Kasumi-1 (cell line): Measurements from ENCODE around the gene LHPP.
"Not testable (repeated sequence)": the region's sequence is repeated elsewhere in the genome, so short reads cannot be mapped to it uniquely, and the experiment has no call there.

Source experiments
- DNase-seq, 2 experiments: peaks; one replicate each; lab custom pipeline; 2025; lab: John Stamatoyannopoulos, UW

Gene LHPP

DNA sequence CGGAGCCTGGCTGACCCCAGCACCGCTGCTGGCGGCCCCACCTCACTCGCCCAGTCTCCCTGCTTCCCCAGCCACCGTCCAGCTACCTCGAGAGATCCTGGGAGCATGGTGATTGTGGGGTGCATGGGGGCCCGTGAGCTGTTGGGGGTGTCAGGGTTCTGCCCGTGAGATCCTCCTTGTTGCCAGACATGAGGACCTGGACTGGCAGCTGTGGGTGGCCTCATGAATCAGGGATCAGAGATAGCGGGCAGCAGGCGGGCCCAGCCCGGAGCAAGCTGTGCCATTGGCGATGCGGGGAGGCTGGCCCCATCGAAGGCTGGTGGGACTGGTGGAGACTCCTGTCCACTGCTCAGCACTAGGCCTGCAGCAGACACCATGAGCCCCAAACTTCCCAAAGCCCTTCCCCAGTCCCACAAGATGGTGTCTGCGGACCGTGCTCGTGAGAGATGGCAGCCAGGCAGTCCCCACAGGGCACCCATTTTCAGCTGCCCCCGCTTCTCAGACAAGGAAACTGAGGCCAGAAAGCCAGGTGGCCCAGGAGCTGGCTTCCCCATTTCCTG lies 75.6 kb downstream of the LHPP start:
- no peak for DNase-seq

DNA sequence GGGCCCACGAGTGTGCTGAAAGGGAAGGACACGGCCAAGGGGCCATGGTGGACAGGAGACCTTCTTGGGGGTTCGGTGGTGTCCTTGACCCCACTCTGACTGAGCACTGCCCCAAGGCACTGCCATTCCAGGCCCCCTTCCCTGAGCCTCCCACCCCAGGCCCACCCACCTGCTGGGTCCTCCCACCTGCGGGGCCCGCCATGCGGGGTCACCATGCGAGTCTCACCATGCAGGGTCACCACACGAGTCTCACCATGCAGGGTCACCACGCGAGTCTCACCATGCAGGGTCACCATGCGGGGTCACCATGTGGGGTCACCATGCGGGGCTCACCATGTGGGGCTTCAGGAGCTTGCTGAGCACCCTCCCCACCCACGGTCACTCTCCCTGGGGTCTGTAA lies 76.3 kb downstream of the LHPP start:
- no peak for DNase-seq

DNA sequence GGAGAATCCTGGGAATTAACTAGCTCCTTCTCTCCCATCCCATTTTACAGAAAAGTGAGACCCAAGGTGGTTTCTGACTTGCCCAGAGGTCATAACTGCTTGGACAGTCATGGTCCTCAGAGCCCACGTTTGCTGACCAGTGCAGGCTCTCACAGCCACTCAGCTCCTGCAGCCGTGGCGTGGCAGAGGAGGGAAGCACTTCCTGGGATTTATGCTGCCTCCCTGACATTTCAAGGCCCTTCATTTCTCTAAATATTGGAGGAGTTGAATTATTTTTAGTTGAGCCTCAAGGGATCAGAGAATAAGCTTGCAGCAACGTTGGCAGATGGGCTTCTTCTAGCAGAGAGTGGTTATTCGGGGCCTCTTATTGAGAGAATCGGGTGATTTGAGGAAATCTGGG lies 77.1 kb downstream of the LHPP start:
- no peak for DNase-seq

DNA sequence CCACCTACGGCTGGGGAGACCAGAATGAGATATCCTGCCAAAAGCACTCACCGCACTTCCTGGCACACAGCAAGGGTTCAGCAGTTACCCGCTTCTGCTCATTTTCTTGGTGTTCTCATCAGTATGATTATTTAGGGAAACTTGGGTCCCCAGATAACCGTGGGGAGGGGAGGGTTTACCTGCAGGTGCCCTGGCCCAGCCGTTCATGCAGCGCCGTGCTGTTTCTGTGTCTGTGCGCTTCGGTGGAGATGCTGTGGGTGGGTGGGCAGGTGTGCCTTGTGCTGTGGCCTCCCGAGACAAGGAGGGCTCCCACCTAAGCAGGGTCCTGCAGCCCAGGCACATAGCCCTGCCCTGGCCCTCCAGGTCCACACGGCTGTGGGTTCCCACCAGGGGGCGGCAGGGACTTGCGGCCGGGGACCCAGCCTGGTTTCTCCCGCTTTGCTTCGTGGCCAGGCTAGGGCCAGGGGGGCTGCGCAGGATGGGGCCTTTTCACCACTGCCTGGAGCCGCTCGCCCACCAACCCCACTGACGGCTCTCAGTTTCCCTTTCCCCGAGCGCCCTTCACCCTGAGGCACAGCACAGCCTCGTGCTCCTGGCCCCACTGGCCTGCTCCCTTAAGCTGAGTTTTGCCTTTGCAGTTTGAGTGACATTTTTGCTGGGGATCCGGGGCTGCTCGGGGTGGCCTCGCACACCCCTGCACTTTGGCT lies 78.5 kb downstream of the LHPP start:
- DNase-seq, result peak; percentile 39 to 61

DNA sequence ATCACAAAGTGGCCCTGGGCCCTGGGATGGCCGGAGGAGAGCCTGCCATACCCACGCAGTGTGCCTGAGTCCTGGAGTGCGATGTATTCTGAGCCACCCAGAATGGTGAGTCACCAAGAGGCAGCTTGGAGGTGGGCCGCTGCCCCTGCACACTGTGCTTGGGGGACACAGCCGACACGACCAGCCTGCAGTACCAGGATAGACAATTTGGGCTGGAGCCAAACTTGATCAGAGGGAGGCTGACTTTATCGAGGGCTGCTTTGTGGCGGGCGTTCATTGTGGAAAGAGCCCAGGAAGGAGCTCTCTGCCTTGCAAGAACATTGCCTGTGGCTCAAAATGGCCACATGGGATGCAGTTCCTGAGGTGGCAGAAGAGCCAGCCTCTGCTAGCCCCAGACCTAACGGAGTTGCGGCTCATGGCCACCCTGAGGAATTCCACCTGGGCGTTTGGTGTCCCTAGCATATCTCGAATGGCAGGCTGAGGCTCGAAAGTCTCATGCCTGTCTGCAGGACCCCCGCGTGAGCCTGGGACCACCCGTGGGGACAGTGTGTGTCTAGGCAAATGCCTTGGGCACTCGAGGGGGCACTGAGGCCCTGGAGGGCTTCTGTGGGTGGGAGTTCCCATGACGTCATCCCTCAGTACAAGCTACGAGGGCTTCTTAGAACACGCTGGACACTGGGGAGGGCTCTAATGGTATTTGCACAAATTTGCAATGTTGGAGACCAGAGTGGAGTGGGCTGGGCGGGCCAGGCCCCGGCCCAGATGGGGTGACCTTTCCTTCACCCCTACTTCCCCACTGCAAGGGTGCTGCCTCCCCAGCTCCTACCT lies 79.7 kb downstream of the LHPP start:
- no peak for DNase-seq

DNA sequence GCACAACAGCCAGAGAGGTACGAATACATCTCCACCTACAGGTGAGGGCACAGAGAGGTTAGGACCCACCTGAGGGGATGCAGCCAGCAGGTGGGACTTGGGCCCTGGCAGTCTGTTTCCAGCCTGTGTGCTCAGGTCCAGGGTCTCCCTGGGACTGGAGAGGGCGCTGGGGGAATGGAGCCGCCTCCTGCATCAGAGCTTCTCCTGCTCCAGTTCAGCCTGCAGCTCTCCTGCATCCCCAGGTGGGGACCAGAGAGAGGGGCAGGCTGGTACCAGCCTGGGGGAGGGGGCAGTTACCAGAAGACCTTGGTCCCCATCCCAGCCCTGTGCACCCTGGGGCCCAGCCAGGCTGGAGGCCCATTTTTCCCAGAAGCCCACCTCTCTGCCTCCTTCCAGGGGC lies 80.7 kb downstream of the LHPP start:
- DNase-seq, result no peak

DNA sequence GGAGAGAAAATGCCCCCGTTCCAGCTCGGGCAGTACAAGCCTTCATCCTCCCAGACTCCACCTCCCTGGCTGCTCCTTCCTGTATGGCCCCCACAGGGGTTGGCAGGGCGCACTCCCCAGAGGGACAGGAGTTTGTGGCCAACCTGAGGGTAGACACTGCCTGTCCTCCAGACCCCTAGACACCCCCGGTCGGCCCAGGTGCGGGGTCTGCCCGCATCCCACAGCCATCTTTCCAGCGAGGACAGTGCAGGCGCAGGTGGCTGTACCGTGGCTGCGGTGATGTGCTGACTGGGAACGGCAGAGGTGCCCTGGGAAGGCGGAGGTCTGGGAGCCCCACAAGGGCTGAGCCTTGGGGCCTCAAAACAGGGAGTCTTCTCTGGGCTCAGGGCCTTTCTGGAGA lies 81.5 kb downstream of the LHPP start:
- DNase-seq, result no peak

DNA sequence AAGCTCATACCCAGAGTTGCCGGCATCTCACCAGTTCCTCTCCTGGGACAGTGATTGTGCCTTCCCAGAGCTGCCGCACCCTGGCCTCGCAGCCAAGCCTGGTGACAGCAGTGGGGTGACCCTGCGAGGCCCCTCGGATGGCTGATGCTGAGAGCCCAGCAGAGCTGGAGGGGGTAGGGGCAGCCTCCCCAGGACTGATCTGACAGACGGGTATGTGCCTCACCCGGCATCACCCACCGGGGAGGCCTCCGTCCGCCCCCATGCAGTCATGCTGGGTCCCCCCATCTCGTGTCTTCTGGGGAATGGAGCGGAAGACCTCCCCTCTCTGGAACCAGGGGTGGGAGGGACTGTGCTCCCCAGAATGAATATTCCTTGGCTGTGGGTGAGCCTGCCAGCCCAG lies 82.3 kb downstream of the LHPP start:
- no peak for DNase-seq

DNA sequence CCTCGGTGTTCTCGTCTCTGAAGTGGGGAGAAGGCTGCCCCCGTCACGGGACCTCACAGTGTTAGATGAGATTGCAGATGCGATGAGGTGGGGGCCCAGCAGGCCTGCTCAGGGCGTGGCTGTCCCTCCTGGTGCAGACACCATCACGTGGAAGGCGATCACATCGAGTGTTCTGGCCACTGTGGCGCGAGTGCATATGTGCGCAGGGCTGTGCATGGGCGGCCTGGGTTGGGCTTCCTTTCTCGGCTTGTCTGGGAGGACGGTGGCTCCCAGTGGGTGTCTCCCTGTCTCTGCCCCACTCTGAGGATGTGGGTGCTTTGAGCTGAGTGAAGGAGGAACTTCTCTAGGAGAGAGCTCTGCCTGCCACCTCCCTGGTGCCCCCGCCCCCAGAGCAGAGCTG lies 83.1 kb downstream of the LHPP start:
- DNase-seq, result peak; percentile 78 to 83

DNA sequence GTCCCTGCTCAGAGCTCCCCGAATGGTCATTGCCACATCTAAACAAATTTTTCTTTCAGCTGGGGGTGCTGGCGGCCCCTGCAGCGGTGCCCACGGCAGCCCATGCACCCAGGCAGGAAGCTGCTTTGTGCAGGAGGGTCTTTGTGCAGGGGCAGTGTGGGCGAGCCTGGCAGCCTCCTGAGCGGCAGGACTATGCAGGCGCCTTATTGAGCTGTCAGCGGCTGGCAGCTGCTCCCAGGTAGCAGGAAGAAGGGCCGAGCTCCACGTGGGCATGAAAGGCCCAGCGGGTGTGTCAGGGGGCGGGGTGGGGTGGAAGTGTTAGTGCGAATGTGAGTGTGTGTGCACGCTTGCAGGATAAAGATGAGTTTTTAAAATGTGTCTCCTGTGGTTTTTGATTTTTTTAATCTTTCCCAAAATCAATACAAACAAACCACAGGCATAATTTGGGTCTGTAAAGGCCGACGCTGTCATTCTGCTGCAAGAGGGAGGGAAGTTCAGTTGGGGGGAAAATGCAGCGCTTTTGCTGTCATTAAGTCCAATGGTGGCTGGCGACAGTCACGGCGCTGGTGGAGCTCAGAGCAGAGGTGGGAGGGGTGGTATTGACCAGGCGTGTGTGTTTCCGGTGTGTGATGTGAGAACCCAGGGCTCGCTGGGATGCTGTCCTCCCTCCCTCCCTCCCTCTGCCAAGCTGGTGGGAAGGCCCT lies 83.9 kb downstream of the LHPP start:
- DNase-seq, result no peak

DNA sequence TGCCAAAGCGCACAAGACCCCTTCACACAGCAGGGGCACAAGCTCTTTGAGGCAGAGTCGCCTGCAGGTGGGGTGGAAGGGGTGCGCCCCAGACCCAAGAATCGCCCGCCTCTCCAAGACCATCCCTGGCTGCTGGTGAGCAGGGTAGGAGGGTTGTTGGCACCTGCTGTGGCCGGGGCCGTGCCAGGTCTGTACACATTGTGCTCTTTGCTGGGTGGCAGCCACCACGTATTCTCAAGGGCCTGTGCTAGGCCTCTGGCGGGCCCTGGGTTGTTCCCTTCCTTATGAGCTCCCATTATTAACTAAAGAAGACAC lies 84.4 kb downstream of the LHPP start:
- no peak for DNase-seq

DNA sequence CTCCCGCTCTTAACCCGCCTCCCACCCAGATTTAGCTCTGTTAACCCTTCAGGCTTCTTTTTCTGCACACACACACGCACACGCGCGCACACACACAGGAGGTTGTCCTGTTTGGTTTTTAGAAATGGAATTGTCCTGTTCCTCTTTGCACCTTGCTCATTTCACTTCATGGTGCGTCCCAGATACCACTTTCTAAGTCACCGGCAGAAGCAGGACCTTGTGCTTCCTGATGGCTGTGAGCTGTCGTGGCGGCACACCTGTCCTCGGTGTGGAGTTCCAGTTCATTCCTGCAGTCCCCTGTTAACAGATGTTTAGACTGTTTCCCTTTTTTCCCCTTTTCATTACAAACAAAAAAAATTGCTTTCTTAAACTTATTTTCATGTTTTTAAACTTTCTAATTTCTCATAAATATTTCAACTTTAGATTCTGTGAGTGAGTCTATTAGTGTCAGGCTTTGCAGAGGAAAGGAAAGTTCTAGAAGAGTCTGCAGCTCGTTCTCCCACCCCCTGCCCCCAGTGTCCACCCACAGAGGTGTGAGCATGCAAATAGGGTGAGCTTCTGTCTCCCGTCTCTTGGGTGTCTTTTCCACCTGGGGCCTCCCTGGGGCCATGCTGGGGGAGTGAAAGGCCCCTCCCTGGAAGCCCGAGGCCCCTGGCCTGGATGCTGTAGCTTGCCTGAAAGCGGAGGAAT lies 85.5 kb downstream of the LHPP start:
- DNase-seq, result no peak

DNA sequence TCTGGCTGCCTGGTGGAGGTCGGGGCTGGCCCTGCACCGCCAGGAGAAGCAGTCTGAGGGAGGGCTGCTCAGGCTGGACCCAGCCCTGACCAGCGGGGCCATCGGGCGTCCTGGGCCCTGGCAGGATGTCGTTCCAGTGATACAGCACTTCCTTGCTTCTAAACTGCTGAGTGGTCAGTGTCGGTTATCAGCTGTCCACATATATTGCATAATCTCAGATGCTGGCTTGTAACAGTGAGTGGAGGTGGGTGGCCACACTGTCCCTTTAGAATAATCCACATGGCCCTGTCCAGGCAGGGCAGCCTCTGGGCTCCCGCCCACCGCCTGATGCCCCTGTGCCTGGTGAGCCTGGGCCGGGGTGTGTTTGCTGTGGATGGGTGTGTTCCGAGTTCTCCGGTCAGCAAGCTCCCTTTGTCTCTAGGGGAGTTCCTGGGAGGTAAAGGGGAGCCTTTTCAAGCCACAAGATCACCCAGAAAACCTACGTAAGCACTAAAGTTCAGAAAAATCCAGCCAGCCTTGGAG lies 86.1 kb downstream of the LHPP start:
- DNase-seq, result no peak

DNA sequence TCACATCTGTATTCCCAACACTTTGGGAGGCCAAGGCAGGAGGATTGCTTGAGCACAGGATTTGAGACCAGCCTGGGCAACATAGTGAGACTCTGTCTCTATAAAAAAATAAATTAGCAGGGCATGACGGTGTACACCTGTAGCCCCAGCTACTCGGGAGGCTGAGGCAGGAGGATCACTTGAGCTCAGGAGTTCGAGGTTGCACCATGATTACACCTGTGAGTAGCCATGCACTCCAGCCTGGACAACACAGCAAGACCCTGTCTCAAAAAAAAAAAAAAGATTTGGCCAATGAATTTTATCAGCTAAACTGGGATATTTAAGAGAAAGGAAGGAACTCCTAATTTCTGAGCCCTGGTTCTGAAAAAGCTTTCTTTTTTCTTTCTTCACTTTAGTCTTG lies 87.5 kb downstream of the LHPP start:
- DNase-seq, result not testable (repeated sequence)

DNA sequence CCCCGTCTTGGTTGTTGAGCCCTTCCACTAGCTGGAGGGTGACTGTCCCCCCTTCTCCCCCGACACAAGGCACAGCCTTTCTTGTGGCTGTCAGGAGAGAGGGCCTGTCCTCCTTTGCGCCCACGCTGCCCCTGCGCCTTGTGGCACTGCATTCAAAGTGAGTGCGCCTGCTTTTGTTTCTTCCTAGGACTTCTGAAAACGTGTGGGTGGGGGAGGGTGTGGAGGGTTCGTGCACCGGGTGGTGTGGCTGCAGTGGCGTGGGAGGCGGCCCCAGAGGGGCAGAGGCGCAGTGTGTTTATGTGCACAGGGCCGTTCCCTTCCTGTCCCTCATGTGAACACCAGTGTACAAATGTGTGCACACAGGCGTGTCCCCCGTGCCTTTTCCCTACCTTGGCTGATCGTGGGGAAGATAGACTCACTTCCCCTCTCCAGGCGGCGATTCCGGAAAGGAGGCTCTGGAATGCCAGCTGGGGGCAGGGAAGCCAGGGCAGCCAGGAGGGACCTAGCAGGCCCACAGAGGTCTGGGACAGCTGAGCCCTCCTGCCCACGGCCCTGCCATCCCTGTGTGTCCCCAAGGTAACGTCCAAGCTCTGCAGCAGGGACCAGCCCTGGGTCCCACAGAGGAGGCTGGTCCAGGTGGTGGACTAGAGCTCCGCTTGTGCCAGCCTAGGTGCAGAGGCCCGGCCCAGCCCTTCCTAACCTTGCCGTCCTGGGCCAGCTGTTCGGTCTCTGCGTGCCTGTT lies 88.8 kb downstream of the LHPP start:
- DNase-seq, result no peak

DNA sequence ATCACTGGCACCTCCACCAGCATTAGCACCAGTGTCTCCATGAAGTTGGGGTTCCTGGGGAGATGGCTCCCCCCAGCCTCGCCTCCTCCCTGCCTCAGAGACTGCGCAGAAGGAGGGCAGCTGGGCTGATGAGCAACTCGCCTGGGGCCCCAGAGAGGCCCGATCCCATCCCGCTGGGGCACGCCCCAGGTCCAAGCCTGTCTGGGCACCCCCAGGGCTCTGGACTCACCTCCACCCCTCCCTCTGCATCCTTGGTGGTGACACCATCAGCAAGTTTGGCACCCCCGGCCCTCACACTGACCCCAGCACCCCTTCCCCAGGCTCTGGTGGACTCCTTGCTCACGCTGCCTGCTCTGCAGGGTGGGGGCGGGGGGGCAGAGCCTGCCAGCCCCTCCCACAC lies 89.5 kb downstream of the LHPP start:
- no peak for DNase-seq

DNA sequence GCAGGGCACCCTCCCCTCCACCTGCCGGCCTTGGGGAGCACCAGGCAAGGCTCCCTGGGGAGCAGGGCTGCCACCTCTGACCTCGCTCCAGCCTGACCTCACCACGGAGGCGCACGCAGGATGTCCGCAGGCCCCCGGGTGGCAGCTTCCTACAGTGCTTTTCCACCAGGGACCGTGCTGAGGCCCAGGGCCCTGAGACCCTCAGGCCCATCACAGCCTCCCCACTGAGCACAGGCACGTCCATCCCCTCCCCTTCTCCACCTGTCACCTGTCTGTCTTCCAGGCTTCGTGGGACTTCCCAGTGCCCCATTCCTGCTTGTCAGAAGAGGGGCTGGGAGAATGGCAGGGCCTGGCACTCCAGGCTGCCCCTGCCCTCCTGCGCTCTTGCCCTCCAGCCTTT lies 90.1 kb downstream of the LHPP start:
- no peak for DNase-seq

DNA sequence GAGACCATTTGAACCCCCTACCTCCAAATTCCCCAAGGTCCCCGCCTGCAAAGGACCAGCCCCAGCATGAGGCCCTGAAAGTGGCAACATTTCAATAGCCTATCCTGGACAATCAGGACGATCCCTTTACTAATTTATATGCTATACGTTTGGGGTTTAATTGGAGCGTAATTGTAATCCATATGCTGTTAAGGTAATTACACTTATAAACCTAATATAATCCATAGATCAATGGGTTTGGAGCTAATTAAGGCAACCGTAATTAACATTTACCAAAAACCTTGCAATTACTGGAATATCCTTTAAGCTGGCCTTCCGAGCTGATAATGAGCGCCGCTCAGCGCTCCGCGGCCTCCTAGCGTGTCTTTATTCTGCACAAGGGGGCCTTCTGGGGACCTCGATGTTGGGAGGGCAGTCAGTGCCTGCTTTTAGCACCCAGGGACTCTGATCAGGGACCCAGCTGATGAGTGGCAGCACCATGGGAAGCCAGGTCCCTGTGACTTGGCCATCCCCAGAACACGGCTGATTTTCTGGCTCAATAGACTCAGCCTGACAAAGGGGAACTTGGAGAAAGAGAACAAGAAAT lies 91.2 kb downstream of the LHPP start:
- DNase-seq, result no peak

DNA sequence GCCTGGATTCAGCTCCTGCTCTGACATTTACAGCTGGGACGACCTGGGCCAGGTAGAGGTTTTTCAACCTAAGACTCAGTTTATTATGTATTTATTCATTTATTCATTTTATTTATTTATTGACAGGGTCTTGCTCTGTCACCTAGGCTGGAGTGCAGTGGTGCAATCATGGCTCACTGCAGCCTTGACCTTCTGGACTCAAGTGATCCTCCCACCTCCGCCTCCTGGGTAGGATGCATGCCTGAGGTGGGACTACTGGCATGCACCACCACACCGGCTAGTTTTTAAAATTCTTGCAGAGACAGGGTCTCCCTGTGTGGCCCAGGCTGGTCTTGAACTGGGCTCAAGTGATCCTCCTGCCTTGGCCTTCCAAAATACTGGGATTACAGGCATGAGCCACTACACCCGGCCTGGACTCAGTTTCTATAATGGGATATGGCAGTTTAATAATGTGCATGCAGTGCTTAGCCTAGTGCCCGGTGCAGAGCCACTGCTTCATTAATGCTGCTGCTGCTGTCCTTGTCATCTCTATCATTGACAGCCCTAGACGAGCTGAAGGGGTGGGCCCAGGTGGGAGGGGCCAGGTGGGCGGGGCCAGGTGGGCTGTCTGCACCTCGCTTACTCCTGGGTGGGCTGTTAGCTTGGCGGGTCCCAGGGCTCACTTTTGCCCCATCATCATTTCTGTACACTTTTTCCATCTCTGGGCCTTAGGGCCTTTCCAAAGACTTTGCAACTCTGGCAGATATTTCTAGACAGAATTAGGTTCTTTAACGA lies 92.6 kb downstream of the LHPP start:
- DNase-seq, result no peak

DNA sequence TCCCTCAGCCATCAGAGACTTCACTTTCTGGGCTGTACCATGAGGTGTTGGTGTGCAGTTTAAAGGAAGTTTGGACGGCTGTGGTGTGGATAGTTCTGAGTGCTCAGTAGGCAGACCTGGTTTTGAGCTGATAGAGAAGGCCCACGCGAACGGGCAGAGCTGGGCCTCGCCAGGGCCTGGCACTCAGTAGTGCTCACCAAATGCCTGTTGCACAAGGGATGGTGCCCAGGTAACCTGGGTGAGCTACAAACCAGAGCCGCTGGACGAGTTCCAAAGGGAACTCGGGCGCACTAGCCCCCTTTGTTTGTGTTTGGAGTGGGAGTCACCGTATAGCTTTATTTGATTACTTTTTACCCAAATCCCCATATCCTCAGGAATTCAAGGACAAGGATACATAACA lies 95.5 kb downstream of the LHPP start:
- no peak for DNase-seq
